SH-SY5Y (cell line): ENCODE measurements around the gene ULBP2.

ENCODE experiments used
- GATA2 ChIP-seq: IDR thresholded peaks from 2 replicates; pipeline ENCODE4 v1.6.1; 2011; ENCODE audit warnings: mild to moderate bottlenecking, low read depth, low read length
- GATA3 ChIP-seq: IDR thresholded peaks from 2 replicates; pipeline ENCODE4 v1.6.1; 2011; ENCODE audit warnings: low read depth, mild to moderate bottlenecking, low read length, moderate library complexity

- TF ChIP-seq GATA3 (no peak), GATA2 (no peak)
Measured at GRCh38 chr6:149990661-149991471, 49.1 kb downstream of the ULBP2 start.
